ENCODE results near the gene ZNRF1. TPM values are rescaled to one million over a fixed set of nuclear protein-coding genes. Genes with fewer than 3 reads are reported as not detected.

ZNRF1 gene
- total and polyA plus RNA-seq, 2 of the 4 experiments (the other 2 are of a cell fraction) = 8.2 to 20.7 TPM

DNA sequence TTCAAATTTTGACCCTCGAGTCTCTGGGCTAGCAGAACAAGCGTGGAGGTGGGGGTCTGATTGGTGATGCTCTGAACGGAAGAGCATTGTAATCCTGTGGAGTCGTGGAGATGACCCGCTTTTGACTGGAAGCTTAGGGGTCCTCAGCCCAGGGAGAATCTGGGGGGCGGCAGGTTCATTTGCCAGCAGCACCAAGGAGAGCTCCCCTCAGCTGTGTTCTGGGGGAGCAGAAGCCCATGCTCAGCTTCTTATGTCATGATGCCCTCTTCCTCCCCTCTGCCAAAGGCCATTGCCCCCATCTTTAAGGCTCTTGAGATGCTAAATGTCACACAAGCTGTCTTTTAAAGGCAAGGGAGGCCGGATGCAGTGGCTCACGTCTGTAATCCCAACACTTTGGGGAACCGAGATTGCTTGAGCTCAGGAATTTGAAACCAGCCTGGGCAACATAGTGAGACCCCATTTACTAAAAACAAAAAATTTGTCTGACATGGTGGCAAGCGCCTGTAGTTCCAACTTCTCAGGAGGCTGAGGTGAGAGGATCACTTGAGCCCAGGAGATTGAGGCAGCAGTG, 98.5 kb downstream of the ZNRF1 start:
- POLR2A ChIA-PET (ENCODE audit: unreplicated experiment) = no interaction called here
- Histone ChIP-seq H3K23ac (ENCODE audit: low read depth, low read length) (no peak overlapping the region), H3K4me3 (ENCODE audit: insufficient read depth, low read depth, low read length) (no peak overlapping the region), H4K8ac (ENCODE audit: low read depth in 2 of 2, low read length in 2 of 2) (no peak overlapping the region), H3K4me2 (ENCODE audit: low read depth, low read length) (no peak overlapping the region), H3K4me1 (ENCODE audit: control insufficient read depth, insufficient read depth, low read length) (peaks cover 10% of the 10 kb centered on the region; the same call in 1 of the 2 replicates), H3K9ac (ENCODE audit: low read depth, low read length) (no peak overlapping the region), H4K20me1 (ENCODE audit: insufficient read depth, low read length) (peaks cover under 1% of the 10 kb centered on the region; the same call in 1 of the 2 replicates), H3K4ac (ENCODE audit: low read depth, low read length) (no peak overlapping the region), H3K79me1 (ENCODE audit: low read depth in 1 of 2, low read length in 2 of 2) (peaks cover 7 to 43% of the 10 kb centered on the region in 2 experiments), H2BK120ac (ENCODE audit: low read depth, low read length) (no peak overlapping the region), H2BK5ac (ENCODE audit: low read depth, low read length, poor library complexity, severe bottlenecking) (no peak overlapping the region), H4K91ac (ENCODE audit: insufficient read depth, low read depth, low read length) (no peak overlapping the region), H4K5ac (ENCODE audit: low read depth, low read length) (no peak overlapping the region), H3K14ac (replicated peaks; ENCODE audit: low read depth, low read length) (no peak overlapping the region), H3K9me3 (ENCODE audit: control insufficient read depth, insufficient read depth, low read length) (no peaks in the 10 kb centered on the region), H3K9me1 (ENCODE audit: insufficient read depth, low read length) (peaks cover 21% of the 10 kb centered on the region), H2BK15ac (ENCODE audit: low read depth, low read length) (no peak overlapping the region), H3K27me3 (ENCODE audit: control insufficient read depth, insufficient read depth, low read length) (no peaks in the 10 kb centered on the region), H2AK9ac (replicated peaks; ENCODE audit: low read depth, low read length, poor library complexity) (no peak overlapping the region), H2BK20ac (ENCODE audit: low read depth, low read length) (no peak overlapping the region), H3K18ac (ENCODE audit: low read depth, low read length) (no peak overlapping the region), H3K27ac (ENCODE audit: insufficient read depth, low read length) (no peak overlapping the region), H3K36me3 (ENCODE audit: control insufficient read depth, insufficient read depth, low read length) (peaks cover 19% of the 10 kb centered on the region), H3K56ac (ENCODE audit: extremely low read depth, insufficient read depth, low read length) (no peak overlapping the region), H2AFZ (replicated peaks; ENCODE audit: low read length, poor library complexity) (no peak overlapping the region), H2AK5ac (ENCODE audit: low read depth, low read length) (no peak overlapping the region)
- CTCF ChIA-PET = interaction anchor here (0.9 kb wide), 1 partner anchor 14 kb away, joined by 4 read pairs; no protein-coding TSS in a partner anchor
- ATAC-seq (ENCODE audit: low read depth) (no peak), DNase-seq (no peak)
- TF ChIP-seq, protein P1, sequence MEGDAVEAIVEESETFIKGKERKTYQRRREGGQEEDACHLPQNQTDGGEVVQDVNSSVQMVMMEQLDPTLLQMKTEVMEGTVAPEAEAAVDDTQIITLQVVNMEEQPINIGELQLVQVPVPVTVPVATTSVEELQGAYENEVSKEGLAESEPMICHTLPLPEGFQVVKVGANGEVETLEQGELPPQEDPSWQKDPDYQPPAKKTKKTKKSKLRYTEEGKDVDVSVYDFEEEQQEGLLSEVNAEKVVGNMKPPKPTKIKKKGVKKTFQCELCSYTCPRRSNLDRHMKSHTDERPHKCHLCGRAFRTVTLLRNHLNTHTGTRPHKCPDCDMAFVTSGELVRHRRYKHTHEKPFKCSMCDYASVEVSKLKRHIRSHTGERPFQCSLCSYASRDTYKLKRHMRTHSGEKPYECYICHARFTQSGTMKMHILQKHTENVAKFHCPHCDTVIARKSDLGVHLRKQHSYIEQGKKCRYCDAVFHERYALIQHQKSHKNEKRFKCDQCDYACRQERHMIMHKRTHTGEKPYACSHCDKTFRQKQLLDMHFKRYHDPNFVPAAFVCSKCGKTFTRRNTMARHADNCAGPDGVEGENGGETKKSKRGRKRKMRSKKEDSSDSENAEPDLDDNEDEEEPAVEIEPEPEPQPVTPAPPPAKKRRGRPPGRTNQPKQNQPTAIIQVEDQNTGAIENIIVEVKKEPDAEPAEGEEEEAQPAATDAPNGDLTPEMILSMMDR (conservative IDR thresholded peaks at IDR 0.05; ENCODE audit: low read depth, low read length) = no peak
- TF ChIP-seq RCOR1 (IDR thresholded peaks at IDR 0.05; ENCODE audit: insufficient replicate concordance, low read length) = no peak
- no peak for TF ChIP-seq RFX5 (IDR thresholded peaks at IDR 0.05; ENCODE audit: low read depth, low read length)
- TF ChIP-seq POLR2A (IDR thresholded peaks at IDR 0.05; ENCODE audit: low read depth, low read length) = no peak
- no peak for TF ChIP-seq BHLHE40 (IDR thresholded peaks at IDR 0.05; ENCODE audit: low read depth, low read length)
- no peak for TF ChIP-seq MAZ (IDR thresholded peaks at IDR 0.05; ENCODE audit: borderline replicate concordance, low read depth, low read length)
- TF ChIP-seq CHD1 (IDR thresholded peaks at IDR 0.05; ENCODE audit: low read depth, low read length) = no peak
- dilution Hi-C loops (cut with HindIII; ENCODE audit: low sequenced_read_pairs, unreplicated experiment) = no loop called here
- no TSS peak for BruUV-seq (replicated peaks)
- 83% methylated on average over 4 of the region's 10 CpGs; no CpG with 5 or more reads in 1 of the 2 experiments for WGBS, 2 experiments (ENCODE audit: extremely low coverage in 2 of 2, insufficient read length in 1 of 2)
- intact Hi-C loops (cut with micrococcal nuclease) = no loop called here
- in situ Hi-C loops (cut with MboI; ENCODE audit: low sequenced_read_pairs) = no loop called here
